ENCODE results near the gene SIAH2.
"Not testable (repeated sequence)": the region's sequence is repeated elsewhere in the genome, so short reads cannot be mapped to it uniquely, and the experiment has no call there.

Gene SIAH2, protein sequence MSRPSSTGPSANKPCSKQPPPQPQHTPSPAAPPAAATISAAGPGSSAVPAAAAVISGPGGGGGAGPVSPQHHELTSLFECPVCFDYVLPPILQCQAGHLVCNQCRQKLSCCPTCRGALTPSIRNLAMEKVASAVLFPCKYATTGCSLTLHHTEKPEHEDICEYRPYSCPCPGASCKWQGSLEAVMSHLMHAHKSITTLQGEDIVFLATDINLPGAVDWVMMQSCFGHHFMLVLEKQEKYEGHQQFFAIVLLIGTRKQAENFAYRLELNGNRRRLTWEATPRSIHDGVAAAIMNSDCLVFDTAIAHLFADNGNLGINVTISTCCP

GRCh38 chr3:150763122-150763840 is at the start of gene SIAH2:
Gene SIAH2, minus strand, starts transcription at chr3:150763169. Its CDS starts 320 bp downstream, at chr3:150762849.
- peak; percentile 69 to 99 (median 93) for DNase-seq

GRCh38 chr3:150811984-150812383 is 49.0 kb upstream of the SIAH2 start:
- DNase-seq = no peak

DNA sequence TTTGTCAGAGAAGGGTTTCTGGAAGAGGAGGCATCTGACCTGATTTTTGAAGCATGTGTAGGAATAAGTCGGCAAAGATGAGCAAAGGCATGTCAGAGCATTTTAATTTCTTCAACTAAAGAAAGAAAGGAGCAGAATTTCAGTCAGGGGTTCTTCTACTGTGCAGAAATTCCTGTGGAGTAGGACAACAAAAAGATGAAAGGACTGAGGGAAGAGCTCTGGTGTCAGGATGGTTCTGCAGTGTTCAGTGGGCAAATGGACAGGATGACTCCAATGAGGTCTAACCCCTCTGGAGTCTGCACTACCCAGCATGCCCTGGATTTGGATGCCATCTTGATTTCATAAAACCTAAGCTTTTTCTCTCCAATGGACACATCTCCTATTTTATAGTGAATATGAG is 47.7 kb upstream of the SIAH2 start:
- DNase-seq = no peak

- DNase-seq = no peak
These were observed 43.3 kb upstream of the SIAH2 start for GRCh38 chr3:150806185-150806835.

GRCh38 chr3:150805354-150805753 is 42.4 kb upstream of the SIAH2 start:
- DNase-seq = no peak

DNA sequence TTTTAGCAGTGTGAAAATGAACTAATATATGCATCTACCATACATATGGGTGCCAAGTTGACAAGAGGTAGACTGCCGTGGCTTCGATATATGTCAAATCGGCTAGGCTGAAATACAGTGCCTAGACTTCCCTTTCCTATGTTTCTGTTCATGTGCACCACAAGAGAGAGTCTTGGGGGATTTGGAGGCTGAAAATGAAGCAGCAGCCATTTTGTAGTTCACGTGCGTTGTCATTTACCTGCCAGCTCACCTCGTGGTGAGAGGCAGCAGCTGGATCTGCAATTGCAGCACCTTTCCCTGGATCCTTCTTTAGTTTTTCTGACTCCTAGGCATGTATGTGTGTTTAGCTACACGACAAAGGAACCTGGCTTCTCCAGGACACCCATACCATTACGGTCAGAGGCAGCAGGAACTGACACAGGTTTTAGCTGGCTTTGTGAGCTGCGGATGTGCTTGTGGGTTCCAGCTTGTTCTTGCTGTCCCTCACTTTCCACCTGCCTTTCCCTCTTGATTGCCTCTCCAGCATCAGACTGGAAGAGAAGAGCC is 40.5 kb upstream of the SIAH2 start:
- no peak for DNase-seq

GRCh38 chr3:150800722-150801121 is 37.8 kb upstream of the SIAH2 start:
- no peak for DNase-seq

- DNase-seq = no peak
These were observed 35.2 kb upstream of the SIAH2 start for GRCh38 chr3:150798122-150798618.

GRCh38 chr3:150797155-150797554 is 34.2 kb upstream of the SIAH2 start:
- DNase-seq = no peak

- DNase-seq = not testable (repeated sequence)
These were observed 33.6 kb upstream of the SIAH2 start for GRCh38 chr3:150796527-150796926.

DNA sequence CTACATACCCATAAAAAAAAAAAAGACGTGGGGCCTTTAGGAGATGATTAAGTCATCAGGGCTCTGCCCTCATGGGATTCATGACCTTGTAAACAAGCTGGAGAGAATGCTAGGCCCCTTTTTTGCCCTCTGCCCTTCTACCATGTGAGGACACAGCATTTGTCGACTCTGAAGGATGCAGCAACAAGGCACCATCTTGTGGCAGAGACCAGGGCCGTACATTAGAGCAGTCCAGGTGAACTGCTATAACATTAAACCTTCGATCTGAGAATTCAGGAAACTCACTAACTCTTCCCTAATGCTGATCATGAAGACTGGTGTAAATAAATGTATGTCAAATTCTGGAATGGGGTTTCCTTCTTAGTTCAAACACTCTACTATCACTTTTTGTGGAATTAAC is 30.7 kb upstream of the SIAH2 start:
- DNase-seq = no peak

- DNase-seq = no peak
These were observed 27.7 kb upstream of the SIAH2 start for GRCh38 chr3:150790629-150791028.

- no peak for DNase-seq
These were observed 26.5 kb upstream of the SIAH2 start for GRCh38 chr3:150789451-150789850.

DNA sequence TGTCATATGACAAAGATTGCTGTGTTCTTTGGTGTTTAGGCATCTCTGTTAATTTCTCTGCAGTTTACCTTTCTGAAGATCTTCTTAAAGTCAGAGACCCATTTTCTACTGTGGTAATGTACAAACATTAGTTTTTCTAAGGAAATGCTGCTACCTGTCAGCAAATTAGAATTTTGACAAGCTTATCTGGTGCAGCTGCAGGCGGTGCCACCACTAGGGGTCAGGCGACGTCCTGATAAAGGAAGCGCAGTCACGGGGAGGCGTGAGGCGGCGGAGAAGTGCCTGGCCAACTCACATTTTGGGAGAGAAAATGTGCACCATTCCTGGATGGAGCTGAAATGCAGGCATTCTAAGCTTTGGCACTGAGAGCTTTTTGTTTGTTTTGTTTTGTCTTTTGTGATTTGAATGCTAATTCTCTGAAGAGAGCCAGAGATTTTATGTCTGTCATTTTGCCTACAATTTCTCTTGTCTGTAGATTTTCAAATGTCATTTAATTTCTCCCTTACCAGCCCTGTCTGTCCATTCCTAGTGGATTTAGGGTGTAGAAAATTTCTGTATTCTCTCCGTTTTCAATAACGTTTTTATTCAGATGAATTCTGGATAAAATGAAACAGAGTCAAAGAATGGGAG is 24.9 kb upstream of the SIAH2 start:
- peak in 50 of 51 donors; percentile 5 to 85 (median 48) for DNase-seq

- DNase-seq = no peak
These were observed 23.8 kb upstream of the SIAH2 start for GRCh38 chr3:150786791-150787190.

GRCh38 chr3:150784747-150785125 is 21.8 kb upstream of the SIAH2 start:
- DNase-seq = no peak

- DNase-seq = no peak
These were observed 21.2 kb upstream of the SIAH2 start for GRCh38 chr3:150783920-150784746.

DNA sequence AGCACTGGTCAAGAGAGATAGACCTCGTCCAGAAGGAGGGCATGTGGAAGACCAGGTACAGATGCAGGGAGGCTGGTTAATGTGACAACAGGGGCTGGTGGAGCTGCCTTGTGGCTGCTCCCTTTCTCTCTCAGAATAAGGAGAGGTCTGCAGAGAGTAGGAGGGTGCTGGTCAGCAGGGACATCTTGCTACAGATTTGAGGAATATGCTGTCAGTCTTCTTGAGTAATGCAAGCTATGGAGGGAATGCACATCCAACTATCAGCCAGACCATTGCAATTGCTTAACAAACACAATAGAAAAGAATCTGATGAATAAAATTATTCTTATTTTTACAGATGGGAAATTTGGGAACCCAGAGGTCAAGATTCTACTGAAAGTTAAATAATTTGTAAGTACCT is 20.3 kb upstream of the SIAH2 start:
- DNase-seq = no peak

DNA sequence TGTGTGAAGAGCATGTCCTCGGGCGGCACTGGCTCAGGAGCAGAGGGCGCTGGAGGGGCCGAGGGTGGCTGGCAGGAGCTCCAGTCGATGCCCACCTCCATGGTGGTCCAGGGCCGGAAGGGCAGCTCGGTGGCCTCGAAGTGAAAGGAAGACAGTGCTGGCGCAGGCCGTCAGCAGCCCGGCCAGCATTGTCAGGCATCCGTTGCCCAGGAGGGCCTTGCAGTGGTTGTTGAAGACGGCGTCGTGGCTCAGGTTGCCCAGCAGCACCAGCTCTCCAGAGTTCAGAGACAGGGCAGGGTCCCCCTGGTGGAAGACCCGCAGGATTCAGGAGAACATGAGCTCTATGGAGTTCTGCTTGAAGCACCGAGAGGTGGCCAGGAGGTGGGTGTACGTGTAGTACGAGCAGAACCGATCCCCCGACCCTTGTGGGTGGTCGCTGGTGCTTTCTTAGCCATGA is 16.5 kb upstream of the SIAH2 start:
- no peak for DNase-seq

DNA sequence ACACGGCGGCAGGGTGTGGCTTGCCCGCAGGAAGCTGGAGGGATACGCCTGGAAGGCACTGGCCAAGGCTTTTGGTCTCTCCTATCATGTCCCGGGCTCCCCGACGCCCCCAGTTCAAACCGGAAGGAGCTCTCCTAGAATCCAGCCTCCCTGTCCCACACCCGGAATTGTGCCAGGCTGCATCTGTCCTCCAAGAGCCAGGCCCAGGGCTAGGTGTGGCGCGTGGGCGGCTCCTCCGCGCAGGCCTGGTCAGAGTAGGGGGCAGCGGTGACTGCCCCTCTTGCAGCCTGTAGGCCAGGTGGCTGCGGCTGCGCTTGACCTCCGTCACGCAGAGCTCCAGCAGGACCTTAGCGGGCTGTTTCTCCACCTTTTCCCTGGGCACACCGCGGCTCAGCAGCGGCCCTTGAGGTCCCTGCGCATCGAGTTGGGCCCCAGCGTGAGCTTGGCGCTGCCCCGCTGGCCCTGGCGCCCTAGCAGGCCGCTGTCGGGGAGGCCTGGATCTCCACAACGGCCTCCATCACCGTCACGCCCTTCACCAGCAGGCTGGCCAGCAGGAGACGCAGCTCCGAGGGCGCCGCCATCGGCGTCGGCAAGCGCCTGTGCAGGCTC is 15.9 kb upstream of the SIAH2 start:
- DNase-seq = no peak
